GM19043 (cell line): ENCODE results near the gene ANKRD11.
"Not testable (repeated sequence)": the region's sequence is repeated elsewhere in the genome, so short reads cannot be mapped to it uniquely, and the experiment has no call there.

Source experiments
- ATAC-seq: cut with Tn5 transposase; IDR thresholded peaks from one replicate; pipeline ENCODE4 v1.9.1; 2021; ENCODE audit warnings: low read depth; ENCODE audit not compliant: unreplicated experiment

Gene ANKRD11

DNA sequence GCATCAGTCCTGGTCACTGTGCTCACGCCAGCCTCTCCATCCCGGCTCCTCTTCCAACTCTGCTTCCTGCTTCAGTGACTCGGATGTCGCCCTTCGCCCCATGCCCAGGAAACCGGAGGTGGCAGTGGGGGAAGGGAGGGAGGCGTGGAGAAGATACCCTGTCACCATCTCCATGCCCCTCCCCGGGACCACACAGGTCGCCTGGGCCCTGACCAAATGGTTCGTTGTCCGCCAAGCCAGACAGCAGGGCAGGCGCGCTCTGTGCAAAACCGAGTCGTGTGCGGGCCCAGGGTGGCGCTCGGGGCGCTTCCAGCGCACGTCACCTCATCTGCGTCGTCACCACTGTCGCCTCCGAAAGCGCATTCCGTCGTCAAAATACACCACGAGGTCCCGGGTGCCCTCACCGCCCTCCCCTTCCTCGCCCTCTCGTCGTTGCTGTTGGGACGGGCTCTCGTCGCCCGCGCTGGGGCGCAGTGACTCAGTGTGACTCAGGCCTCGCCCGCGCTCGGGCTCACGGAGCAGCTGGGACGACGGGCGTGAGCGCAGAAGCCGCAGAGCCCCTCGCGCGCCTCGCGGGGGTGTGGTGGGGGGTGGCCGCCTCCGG lies 233.6 kb downstream of the ANKRD11 start:
- ATAC-seq = no peak

DNA sequence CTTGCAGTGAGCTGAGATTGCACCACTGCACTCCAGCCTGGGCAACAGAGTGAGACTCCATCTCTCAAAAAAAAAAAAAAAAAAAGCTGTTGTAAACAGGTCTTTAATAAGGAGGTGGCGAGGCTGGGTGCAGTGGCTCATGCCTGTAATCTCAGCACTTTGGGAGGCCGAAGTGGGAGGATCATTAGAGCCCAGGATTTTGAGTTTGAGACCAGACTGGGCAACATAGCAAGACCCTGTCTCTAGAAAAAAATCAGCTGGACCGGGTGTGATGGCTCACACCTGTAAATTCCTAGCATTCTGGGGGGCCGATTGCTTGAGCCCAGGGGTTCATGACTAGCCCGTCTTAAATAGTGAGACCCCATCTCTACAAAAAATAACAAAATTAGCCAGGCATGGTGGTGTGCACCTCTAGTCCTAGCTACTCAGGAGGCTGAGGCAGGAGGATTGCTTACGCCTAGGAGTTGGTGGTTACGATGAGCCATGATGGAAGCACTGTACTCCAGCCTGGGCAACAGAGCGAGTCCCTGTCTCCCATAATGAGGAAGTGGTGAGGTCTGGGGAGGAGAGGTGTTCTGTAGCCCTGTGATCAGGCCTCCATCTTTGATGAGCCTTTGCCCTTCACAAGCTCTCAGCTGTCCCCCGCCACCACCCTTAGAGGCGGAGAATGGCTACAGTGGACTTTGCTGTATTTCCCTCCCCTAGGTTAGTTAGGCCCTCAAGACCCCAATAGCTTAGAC lies 236.6 kb downstream of the ANKRD11 start:
- ATAC-seq = no peak

- ATAC-seq = no peak
Measured at GRCh38 chr16:89248196-89248982, 242.0 kb downstream of the ANKRD11 start.

- ATAC-seq = peak; percentile 28
Measured at GRCh38 chr16:89247734-89248075, 242.7 kb downstream of the ANKRD11 start.

GRCh38 chr16:89246903-89247733 lies 243.2 kb downstream of the ANKRD11 start:
- ATAC-seq = peak; percentile 66

DNA sequence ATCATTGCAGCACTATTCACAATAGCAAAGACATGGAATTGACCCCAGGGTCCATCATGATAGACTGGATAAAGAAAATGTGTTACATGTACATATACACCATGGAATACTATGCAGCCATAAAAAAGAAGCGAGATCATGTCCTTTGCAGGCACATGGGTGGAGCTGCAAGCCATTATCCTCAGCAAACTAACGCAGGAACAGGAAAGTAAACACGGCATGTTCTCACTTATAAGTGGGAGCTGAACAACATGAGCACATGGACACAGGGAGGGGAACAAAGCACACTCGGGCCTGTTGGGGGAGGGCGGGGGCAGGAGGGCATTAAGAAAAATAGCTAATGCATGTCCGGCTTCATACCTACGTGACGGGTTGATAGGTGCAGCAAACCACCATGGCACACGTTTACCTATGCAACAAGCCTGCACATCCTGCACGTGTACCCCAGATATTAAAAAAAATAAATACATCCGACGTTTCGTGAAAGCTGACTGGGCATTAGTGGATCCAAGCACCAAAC lies 243.9 kb downstream of the ANKRD11 start:
- no peak for ATAC-seq

GRCh38 chr16:89244754-89245153 lies 245.6 kb downstream of the ANKRD11 start:
- no peak for ATAC-seq

DNA sequence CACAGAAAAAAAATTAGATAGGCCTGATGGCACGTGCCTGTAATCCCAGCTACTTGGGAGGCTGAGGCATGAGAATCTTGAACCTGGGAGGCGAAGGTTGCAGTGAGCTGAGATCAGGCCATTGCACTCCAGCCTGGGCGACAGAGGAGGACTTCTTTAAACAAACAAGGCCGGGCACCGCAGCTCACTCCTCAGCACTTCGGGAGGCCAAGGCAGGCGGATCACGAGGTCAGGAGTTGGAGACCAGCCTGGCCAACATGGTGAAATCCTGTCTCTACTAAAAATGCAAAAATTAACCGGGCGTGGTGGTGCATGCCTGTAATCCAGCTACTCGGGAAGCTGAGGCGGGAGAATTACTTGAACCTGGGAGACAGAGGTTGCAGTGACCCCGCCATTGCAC lies 246.1 kb downstream of the ANKRD11 start:
- not testable (repeated sequence) for ATAC-seq

DNA sequence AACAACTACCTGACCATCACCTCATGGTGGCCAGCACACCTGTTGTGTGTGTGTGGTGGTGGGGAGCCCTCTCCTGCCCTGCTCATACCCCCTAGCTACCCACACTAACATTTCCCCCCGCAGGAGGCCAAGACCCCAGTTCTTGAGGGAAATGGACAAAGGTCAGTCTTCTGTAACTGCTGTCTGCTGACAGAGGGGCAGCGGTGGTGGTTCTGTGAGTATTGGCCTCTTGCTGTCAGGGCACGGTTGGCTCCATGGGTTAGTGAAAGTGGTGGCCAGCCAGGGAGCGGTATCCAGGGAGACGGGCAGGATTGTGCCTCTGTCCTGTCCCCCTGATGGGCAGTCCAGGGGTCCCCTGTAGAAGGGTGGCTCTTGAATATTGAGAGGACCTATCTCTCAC lies 246.7 kb downstream of the ANKRD11 start:
- ATAC-seq = no peak

DNA sequence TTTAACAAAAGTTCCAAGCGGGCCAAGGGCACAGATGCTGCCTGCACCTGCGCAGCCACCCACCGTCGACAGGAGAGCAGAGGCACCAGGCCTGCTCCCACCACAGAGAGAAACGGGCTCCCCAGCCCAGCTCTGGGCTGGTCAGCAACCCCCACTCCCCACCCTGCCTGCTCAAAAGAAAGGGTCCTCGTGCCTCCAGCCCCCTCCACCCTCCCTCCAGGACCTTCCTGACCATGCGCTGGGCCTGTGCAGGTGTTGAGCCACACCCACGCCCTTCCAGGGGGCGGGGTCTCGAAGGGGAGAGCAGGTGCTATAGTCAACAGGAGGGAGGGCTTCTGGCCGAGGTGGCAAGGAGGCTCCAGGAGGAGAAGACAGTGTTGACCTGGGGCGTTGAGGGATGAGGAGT lies 247.6 kb downstream of the ANKRD11 start:
- no peak for ATAC-seq

GRCh38 chr16:89241187-89242007 lies 249.0 kb downstream of the ANKRD11 start:
- peak; percentile 35 for ATAC-seq

- ATAC-seq = no peak
Measured at GRCh38 chr16:89237733-89238132, 252.6 kb downstream of the ANKRD11 start.

DNA sequence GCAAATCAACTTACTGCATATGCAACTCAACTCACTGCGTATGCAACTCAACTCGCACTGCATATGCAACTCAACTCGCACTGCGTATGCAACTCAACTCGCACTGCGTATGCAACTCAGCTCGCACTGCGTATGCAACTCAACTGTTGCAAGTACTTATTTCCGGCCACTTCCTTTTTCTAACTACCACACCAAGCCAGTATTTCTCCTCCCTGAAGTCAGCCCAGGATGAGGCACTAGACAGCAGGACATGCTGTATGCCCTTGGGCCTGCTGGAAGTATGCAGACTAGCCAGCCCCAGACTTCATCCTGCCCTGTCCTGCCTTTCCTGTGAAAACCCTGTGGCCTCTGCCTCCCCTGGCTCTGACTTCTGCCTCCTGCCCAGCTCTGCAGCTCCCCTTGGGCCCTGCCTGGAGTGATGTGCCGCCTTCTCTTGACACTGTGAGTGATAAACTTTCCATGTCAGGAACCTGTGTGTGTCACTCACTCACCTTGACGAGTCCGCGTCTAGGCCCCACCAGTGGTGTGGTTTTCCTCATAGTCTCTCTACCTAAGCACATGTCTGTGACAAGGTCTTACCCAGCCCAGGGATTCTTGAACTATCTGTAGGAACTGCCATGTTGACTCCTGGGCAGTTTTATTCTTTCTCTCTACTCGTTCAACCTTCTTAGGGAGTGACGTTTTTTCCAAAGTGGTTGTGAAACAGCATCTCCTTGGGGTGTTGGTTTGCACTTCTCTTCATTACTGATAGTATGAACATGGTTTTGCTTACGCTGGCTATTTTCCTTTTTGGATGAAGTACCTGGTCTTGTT lies 256.5 kb downstream of the ANKRD11 start:
- no peak for ATAC-seq

DNA sequence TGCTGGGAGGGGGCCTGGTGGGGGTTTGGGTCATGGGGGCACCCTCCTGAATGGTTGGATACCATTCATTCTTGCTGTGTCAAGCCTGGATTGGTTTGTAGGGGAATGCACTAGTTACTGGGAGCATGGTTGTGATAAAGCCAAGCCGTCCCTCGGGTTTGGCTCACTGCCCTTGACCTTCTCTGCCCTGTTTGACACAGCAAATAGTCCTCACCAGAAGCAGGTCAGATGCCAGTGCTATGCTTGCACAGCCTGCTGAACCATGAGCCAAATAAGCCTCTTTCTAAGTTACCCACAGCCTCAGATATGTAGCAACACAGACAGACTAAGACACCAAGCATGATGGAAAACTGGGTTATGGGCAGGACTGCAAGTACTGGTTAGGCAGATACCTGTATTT lies 258.3 kb downstream of the ANKRD11 start:
- no peak for ATAC-seq

DNA sequence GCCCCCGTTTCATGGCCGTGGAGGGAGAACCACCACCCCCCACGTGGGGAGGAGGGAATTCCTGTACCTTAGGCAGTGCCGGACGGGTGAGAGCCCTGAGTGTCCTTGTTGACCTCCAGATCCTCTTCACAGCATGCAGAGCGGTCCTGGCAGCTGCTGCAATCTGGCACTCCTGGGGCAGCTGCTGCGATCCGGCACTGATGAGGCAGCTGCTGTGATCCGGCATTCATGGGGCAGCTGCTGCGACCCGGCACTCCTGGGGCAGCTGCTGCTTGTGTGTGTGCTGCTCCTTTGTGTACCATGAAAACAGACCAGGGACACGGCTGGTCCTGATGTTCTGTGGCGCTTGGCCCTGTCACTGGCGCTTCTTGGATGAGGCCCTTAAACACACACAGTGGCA lies 260.1 kb downstream of the ANKRD11 start:
- no peak for ATAC-seq

GRCh38 chr16:89224665-89225064 lies 265.7 kb downstream of the ANKRD11 start:
- ATAC-seq = no peak

DNA sequence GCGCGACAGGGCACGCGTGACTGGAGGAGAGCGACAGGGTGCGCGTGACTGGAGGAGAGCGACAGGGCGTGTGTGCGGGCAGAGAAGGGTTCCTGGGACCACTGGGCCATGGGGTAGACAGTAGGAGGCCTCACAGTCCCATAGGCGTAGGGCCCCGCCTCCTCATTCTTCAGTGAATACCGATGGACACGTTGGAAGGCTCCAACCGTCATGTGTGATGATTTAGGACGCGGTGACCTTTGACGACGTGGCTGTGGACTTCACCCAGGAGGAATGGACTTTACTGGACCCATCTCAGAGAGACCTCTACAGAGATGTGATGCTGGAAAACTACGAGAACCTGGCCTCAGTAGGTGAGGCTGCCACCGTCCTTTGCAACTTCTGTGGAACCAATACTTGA lies 267.4 kb downstream of the ANKRD11 start:
- ATAC-seq = no peak

DNA sequence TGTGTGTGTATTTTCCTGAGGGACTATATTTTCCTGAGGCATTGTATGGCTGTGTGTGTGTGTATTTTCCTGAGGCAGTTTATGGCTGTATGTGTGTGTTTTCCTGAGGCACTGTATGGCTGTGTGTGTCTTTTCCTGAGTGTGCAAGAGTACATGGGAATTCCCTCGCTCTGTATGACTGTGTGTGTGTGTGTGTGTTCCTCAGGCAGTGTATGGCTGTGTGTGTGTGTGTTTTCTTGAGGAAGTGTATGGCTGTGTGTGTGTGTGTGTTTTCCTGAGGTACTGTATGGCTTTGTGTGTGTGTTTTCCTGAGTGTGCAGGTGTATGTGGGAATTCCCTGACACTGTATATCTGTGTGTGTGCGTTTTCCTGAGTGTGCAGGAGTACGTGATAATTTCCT lies 268.8 kb downstream of the ANKRD11 start:
- ATAC-seq = no peak

DNA sequence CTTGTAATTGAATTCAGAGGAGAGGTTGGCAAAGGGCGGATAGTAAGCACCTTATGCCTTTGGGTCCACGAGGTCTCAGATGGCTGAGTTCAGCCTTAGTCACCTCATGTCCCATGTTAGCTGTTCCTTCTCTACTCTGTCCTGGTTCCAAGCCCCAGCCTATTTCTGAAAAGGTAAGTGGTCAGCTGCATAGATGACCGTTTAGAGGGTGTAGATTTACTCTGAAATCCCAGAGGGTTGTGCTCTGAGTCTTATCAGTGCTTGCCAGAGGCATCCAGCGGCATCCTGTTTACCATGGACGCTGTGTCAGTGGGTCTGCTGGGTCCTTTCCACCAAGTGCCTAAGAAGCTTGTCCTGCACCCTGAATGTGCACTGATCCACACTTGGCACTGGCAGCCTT lies 271.0 kb downstream of the ANKRD11 start:
- no peak for ATAC-seq
